NCI-H345 treated with DMSO at 0.1 percent for 48 hours (cell line): ENCODE data around the gene GSS.

Experiments used
- DNase-seq: peaks from one replicate; lab custom pipeline; 2025; ENCODE audit not compliant: unreplicated experiment; lab: John Stamatoyannopoulos, UW

GSS gene

GRCh38 chr20:34947336-34947735, 8.3 kb downstream of the GSS start:
- DNase-seq = no peak

- no peak for DNase-seq
Measured at GRCh38 chr20:34946661-34947060, 8.9 kb downstream of the GSS start.

GRCh38 chr20:34945315-34946077, 10.1 kb downstream of the GSS start:
- DNase-seq = no peak

- DNase-seq = no peak
Measured at GRCh38 chr20:34943808-34944567, 11.6 kb downstream of the GSS start.

- no peak for DNase-seq
Measured at GRCh38 chr20:34942301-34942700, 13.3 kb downstream of the GSS start.

GRCh38 chr20:34941226-34941625, 14.4 kb downstream of the GSS start:
- DNase-seq = no peak

GRCh38 chr20:34940081-34940481, 15.5 kb downstream of the GSS start:
- no peak for DNase-seq

- DNase-seq = no peak
Measured at GRCh38 chr20:34938466-34939163, 17.0 kb downstream of the GSS start.

GRCh38 chr20:34931771-34932170, 23.8 kb downstream of the GSS start:
- DNase-seq = no peak

- no peak for DNase-seq
Measured at GRCh38 chr20:34928411-34928810, 27.2 kb downstream of the GSS start.

GRCh38 chr20:34927736-34928135, 27.9 kb downstream of the GSS start:
- no peak for DNase-seq

- no peak for DNase-seq
Measured at GRCh38 chr20:34926581-34926980, 29.0 kb downstream of the GSS start.

- no peak for DNase-seq
Measured at GRCh38 chr20:34925981-34926380, 29.6 kb downstream of the GSS start.

GRCh38 chr20:34925341-34925740, 30.3 kb downstream of the GSS start:
- no peak for DNase-seq

- DNase-seq = no peak
Measured at GRCh38 chr20:34923414-34923813, 32.2 kb downstream of the GSS start.

GRCh38 chr20:34922654-34923381, 32.8 kb downstream of the GSS start:
- no peak for DNase-seq

GRCh38 chr20:34921436-34921835, 34.2 kb downstream of the GSS start:
- DNase-seq = no peak

- no peak for DNase-seq
Measured at GRCh38 chr20:34920055-34920454, 35.6 kb downstream of the GSS start.

GRCh38 chr20:34916774-34917354, 38.7 kb downstream of the GSS start:
- no peak for DNase-seq

- no peak for DNase-seq
Measured at GRCh38 chr20:34915749-34916455, 39.7 kb downstream of the GSS start.
